SK-N-SH (cell line): ENCODE results near the gene VWC2L.

Source experiments
- CTCF ChIP-seq: fragments of 200-600 bp; sonication (generic); IDR thresholded peaks from 2 replicates; pipeline ENCODE4 v1.6.1; 2017; ENCODE audit warnings: antibody characterized with exemption, mild to moderate bottlenecking, moderate library complexity
- POLR2AphosphoS5 ChIP-seq: IDR thresholded peaks from 2 replicates; pipeline ENCODE4 v1.6.1; 2012; ENCODE audit warnings: low read depth, low read length
- TAF1 ChIP-seq: IDR thresholded peaks from 2 replicates; pipeline ENCODE4 v1.6.1; 2012; ENCODE audit warnings: low read depth, mild to moderate bottlenecking, low read length, moderate library complexity, borderline replicate concordance

GRCh38 chr2:214560176-214560575 is 149.3 kb downstream of the VWC2L start:
- TF ChIP-seq CTCF: no peak
- no peak for TF ChIP-seq POLR2AphosphoS5
- TF ChIP-seq TAF1: no peak
